Osteocyte (in vitro differentiated cells): ENCODE data around the gene ADAMTSL1. TPM values are rescaled to one million over a fixed set of nuclear protein-coding genes. Genes with fewer than 3 reads are reported as not detected.

Source experiments
- DNase-seq: peaks from one replicate; pipeline ENCODE4 v3.0.0; 2021; ENCODE audit warnings: mixed read lengths; ENCODE audit not compliant: unreplicated experiment; ENCODE audit errors: extremely low spot score
- H3K27ac Mint-ChIP-seq: one replicate; pipeline ENCODE4 v1.8.0; 2021; ENCODE audit warnings: mild to moderate bottlenecking, mixed read lengths; ENCODE audit not compliant: unreplicated experiment
- H3K27me3 Mint-ChIP-seq: one replicate; pipeline ENCODE4 v1.8.0; 2021; ENCODE audit warnings: mixed read lengths; ENCODE audit not compliant: unreplicated experiment
- H3K36me3 Mint-ChIP-seq: one replicate; pipeline ENCODE4 v1.8.0; 2021; ENCODE audit warnings: mixed read lengths; ENCODE audit not compliant: unreplicated experiment
- H3K4me1 Mint-ChIP-seq: one replicate; pipeline ENCODE4 v1.8.0; 2021; ENCODE audit warnings: mixed read lengths; ENCODE audit not compliant: unreplicated experiment
- H3K4me3 Mint-ChIP-seq: one replicate; pipeline ENCODE4 v1.8.0; 2021; ENCODE audit warnings: mild to moderate bottlenecking, moderate library complexity, mixed read lengths; ENCODE audit not compliant: unreplicated experiment
- H3K9me3 Mint-ChIP-seq: one replicate; pipeline ENCODE4 v1.8.0; 2021; ENCODE audit warnings: mixed read lengths; ENCODE audit not compliant: unreplicated experiment
- CTCF ChIP-seq: fragments of 200-600 bp; sonication (generic); IDR thresholded peaks from 2 replicates; pipeline ENCODE4 v1.5.0; 2021; ENCODE audit warnings: antibody characterized with exemption, mild to moderate bottlenecking, moderate library complexity
- total RNA-seq: library from RNA; stranded (reverse); gene quantifications from 2 replicates; pipeline ENCODE4 v1.2.1, GENCODE V29; 2021

The ADAMTSL1 gene
- total RNA-seq, 1 donor from 2014 or later, result 1.5 TPM

GRCh38 chr9:18698992-18699391 is 225.0 kb downstream of the ADAMTSL1 start:
- Mint-ChIP-seq H3K9me3 (peaks cover 16% of the 10 kb centered on the region), H3K36me3 (peaks cover 2% of the 10 kb centered on the region), H3K27me3 (no peaks in the 10 kb centered on the region), H3K4me3 (no peak overlapping the region), H3K4me1 (no peaks in the 10 kb centered on the region), H3K27ac (no peak overlapping the region)
- DNase-seq, result no peak
- TF ChIP-seq CTCF, result no peak

- H3K36me3 Mint-ChIP-seq, result peaks cover 2% of the 10 kb centered on the region
- TF ChIP-seq CTCF, result no peak
- H3K4me3 Mint-ChIP-seq, result no peak overlapping the region
- H3K4me1 Mint-ChIP-seq, result no peaks in the 10 kb centered on the region
- H3K27ac Mint-ChIP-seq, result no peak overlapping the region
- peaks cover 12% of the 10 kb centered on the region for H3K9me3 Mint-ChIP-seq
- no peak for DNase-seq
- no peaks in the 10 kb centered on the region for H3K27me3 Mint-ChIP-seq
Measured at GRCh38 chr9:18699764-18700163, 225.8 kb downstream of the ADAMTSL1 start.

- Mint-ChIP-seq H3K4me1 (no peaks in the 10 kb centered on the region), H3K27ac (no peak overlapping the region), H3K9me3 (peaks cover 7% of the 10 kb centered on the region), H3K4me3 (no peak overlapping the region), H3K27me3 (no peaks in the 10 kb centered on the region), H3K36me3 (no peaks in the 10 kb centered on the region)
- DNase-seq, result no peak
- no peak for TF ChIP-seq CTCF
Measured at GRCh38 chr9:18700714-18701113, 226.8 kb downstream of the ADAMTSL1 start.

GRCh38 chr9:18703151-18703900 is 229.4 kb downstream of the ADAMTSL1 start:
- no peak for TF ChIP-seq CTCF
- no peak for DNase-seq
- H3K36me3 Mint-ChIP-seq, result no peaks in the 10 kb centered on the region
- H3K27me3 Mint-ChIP-seq, result no peaks in the 10 kb centered on the region
- no peaks in the 10 kb centered on the region for H3K9me3 Mint-ChIP-seq
- H3K4me1 Mint-ChIP-seq, result peaks cover 5% of the 10 kb centered on the region
- no peak overlapping the region for H3K4me3 Mint-ChIP-seq
- no peak overlapping the region for H3K27ac Mint-ChIP-seq

- Mint-ChIP-seq H3K9me3 (no peaks in the 10 kb centered on the region), H3K36me3 (no peaks in the 10 kb centered on the region), H3K4me3 (no peak overlapping the region), H3K4me1 (peaks cover 5% of the 10 kb centered on the region), H3K27me3 (no peaks in the 10 kb centered on the region), H3K27ac (no peak overlapping the region)
- TF ChIP-seq CTCF, result no peak
- DNase-seq, result no peak
Measured at GRCh38 chr9:18703901-18704379, 230.0 kb downstream of the ADAMTSL1 start.
